HG02938 (cell line): ENCODE results near the gene CUEDC1.
"Not testable (repeated sequence)": the region's sequence is repeated elsewhere in the genome, so short reads cannot be mapped to it uniquely, and the experiment has no call there.

Source experiments
- ATAC-seq: cut with Tn5 transposase; IDR thresholded peaks from one replicate; pipeline ENCODE4 v1.9.1; 2021; ENCODE audit warnings: mild to moderate bottlenecking, moderate library complexity; ENCODE audit not compliant: unreplicated experiment

The CUEDC1 gene

GRCh38 chr17:57846056-57846945 lies 108.9 kb downstream of the CUEDC1 start:
- not testable (repeated sequence) for ATAC-seq

GRCh38 chr17:57842280-57842679 lies 112.9 kb downstream of the CUEDC1 start:
- no peak for ATAC-seq

- no peak for ATAC-seq
Measured at GRCh38 chr17:57839571-57839923, 115.7 kb downstream of the CUEDC1 start.

GRCh38 chr17:57838857-57839570 lies 116.2 kb downstream of the CUEDC1 start:
- ATAC-seq = no peak

DNA sequence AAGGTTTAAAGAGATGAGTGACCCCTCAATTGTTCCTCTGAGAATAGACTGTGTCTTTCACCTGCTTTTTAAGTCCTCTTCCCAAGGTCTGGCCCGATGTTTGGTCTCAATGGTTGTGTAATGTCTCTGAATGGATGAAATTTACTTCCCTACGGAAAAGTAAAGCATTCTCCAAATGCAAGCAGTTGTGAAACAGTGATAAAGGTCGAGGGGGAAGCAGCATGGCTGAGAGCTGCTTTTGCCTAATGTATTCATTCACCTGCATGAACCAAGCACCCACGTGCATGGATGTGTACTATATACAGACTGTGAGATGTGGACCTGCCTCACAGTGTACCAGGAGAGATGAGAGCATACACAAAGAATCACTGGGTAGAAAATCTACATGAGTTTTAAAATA lies 116.8 kb downstream of the CUEDC1 start:
- no peak for ATAC-seq

DNA sequence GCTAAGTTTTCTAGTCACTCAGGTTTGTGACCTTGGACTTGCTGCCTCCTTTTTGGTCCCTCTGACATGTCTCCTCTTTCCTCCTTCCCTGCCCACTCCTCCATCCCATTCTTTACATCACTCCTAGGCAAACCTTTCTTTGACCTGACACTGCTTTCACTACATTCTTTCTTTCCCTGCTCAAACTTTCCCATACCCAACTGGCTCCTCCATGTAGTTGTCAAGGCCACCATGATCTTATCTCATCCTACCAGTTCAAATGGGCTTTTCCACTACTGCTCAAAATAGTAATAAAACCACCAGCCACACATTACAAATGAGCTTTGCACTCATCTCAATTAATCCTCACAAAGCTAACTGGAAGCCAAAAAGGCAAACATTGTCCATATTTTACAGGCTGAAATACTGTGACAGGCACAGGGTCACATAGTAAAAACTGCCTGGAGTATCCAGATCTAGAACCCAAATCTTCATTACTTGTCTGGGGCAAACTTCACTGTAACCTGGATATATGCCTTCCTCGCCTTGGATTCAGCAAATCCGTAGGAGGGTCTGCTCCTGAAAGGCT lies 119.8 kb downstream of the CUEDC1 start:
- no peak for ATAC-seq

GRCh38 chr17:57834146-57834741 lies 121.0 kb downstream of the CUEDC1 start:
- ATAC-seq = no peak

- ATAC-seq = no peak
Measured at GRCh38 chr17:57833179-57833939, 121.9 kb downstream of the CUEDC1 start.

DNA sequence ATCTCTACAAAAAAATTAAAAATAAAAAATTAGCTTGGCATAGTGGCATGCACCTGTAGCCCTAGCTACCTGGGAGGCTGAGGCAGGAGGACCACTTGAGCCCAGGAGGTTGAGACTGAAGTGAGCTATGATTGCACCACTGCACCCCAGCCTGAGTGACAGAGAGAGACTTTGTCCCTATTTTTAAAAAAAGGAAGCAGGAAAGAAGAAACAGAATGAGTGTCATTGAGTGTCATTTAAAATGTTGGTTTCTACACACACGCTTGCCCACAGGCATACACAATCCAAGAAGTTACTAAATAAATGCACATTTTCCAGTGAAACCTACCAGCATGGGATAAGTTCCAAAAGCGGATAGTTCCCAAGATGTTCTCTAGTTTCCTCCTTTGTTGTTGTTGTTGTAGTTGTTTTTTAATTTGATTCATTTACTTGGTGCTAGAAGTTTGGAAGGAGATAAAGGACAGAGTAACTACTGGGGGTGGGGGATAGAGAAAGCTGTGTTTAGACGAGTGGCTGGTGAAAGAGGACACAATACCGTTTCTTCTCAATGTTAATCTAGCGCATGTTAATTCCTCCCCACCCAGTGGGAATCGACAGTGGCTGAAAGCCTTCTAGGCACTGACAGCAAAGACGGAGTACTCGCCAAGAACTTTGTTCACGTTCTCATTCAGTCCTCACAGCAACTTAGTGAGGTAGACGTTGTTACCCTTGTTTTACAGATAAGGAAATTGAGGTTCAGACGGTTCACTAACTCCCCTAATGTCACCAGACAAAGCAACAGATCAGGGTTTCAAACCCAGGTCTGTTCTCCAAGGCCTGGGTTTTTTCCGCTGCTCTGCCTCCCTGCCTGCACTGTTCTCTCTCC lies 122.7 kb downstream of the CUEDC1 start:
- ATAC-seq = no peak

GRCh38 chr17:57830880-57831279 lies 124.3 kb downstream of the CUEDC1 start:
- ATAC-seq = no peak

DNA sequence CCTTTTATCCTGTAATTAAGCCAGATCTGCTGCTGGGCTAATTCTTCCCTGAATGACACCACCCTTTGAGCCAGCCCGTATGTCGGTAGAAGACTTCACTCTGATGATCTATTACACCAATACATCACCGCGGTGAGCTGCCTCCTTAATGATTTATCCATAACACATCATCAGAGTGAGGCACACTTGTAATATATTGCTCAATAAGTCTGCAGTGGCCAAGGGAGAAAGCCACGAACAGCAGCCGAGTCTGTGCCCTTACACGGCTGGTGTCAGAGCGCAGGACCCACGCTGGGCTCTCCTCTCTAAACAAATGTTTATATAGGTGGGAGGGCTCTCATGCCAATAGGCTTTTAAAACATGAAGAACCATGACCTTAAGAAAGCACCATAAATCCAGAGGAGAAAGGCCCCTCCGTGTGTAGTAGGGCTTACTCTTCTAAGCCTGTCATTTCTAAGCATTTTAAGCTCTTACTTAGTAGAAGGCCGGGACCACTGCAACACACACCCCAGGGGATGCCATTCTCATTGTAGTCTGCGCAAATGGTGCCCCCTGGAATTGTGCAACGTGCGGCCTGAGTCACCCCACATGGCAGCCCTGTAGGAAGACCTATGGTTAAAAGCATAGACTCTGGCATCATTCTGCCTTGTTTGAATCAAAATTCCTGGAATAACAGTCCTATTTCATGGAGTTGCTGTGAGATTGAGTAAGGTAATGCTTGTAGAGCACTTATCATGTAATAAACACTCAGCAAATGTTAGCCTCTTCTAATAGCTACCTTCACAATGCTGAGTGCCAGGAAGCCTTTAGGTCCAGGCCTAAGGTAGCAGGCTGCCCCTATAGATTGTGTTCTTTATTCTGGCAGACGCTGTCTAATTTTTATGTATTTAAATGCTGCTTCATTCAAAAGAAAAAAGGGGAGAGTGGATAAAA lies 131.5 kb downstream of the CUEDC1 start:
- ATAC-seq = no peak

DNA sequence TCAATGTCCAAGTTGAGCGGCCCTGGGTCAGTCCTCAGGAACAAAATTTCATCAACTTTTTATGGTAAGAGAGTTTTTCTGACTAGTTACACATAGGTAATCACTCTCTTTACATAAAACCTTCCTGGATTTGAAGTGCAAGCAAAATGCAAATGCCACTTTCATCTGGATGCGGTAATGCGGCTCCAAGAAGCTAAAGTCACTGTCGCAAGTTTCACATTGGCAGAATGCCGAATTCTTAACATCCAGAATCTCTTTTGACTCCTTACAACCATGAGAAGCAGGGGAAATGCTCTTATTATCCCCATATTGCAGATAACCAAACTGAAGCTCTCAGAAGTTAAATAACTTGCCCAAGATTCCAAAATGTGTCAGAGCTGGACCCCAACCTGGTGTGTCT lies 135.3 kb downstream of the CUEDC1 start:
- ATAC-seq = no peak

DNA sequence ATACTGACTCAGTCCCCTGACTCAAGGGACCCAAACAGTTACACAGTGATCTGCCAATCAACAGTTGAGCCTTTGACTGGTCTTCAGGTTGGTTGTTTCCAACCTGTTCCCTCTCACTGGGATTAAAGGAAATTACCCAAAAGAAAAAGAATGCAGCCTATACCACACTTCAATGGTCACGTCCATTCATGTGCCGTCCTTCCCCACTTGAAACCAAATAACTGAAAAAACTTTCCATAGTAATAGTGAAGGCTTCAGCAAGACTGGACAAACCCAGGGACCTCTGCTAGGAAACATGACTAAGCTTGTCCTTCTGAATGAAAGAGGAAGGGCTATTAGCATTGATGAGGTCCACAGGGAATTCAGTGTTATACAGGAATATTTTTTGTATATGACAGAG lies 135.9 kb downstream of the CUEDC1 start:
- no peak for ATAC-seq

- ATAC-seq = no peak
Measured at GRCh38 chr17:57818066-57818465, 137.1 kb downstream of the CUEDC1 start.

DNA sequence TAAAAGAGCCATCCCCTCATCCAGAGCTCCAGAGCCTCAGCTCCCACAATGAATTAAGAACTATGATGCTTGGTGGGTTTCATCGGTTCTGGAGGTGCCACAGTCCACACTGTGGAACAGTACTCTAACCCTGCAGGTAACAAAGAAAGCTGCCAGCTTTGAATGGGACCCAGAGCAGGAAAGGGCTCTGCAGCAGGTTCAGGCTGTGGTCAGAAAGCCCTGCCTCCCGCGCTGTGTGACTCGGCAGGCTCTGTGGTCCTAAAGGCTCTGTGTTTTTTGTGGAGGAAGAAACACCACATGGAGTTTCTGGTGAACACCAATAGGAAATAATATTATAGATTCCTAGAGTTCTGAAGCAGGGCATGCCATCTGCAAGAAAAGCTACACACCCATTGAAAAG lies 137.9 kb downstream of the CUEDC1 start:
- ATAC-seq = no peak

DNA sequence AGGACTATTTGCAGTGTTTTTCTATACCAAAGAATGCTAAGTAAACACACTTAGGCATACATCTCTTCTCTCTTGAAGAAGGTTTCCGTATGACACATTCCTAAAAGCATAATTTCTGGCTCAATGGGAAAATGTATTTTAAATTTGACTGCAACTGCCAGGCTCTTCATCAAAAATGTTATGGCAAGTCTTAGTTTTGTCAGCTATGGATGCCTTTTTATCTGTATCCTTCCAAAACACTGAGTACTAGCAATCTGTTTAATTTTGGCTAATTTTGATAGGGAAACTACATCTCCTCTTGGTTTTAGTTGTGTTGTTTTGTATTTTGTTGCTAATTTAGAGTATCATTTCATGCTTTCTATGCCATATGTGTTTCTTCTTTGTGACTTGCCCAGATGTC lies 140.8 kb downstream of the CUEDC1 start:
- no peak for ATAC-seq

DNA sequence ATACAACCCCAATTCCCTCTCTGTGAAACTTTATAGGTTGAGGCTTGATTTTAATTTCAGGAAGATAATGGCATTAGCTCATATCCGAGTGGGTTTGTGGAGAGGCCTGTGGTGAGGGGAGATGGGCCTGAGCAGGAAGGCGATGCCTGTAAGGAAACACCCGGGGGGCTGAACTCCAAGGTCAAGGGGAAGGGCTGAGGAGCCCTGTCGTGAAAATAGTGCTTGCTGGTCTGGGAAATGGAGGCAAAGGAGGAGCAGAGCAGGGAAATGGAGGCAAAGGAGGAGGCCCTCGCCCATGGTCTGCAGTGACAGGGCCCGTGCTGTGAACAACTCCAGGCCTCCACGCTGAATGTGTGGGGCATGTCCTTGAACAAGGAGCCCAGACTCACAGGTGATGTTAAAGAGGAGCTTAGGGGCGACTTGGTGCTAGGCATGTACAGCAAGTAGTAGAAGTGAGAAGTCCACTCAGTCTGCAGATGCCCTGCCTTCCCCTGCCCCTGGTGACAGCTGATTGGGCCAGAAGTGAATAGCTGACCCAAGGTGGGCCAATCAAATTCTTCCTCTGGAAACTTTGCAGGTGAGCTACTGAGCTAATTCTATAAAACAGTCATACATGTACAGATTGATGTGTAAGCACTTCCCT lies 143.5 kb downstream of the CUEDC1 start:
- ATAC-seq = no peak
